ENCODE measurements around the gene AGPAT4.
"Not testable (repeated sequence)": the region's sequence is repeated elsewhere in the genome, so short reads cannot be mapped to it uniquely, and the experiment has no call there.

Gene AGPAT4

GRCh38 chr6:161192636-161193411 is 81.0 kb downstream of the AGPAT4 start:
- Mint-ChIP-seq H3K4me3 (no peak overlapping the region), H3K9me3 (peaks cover 11% of the 10 kb centered on the region), H3K4me1 (no peaks in the 10 kb centered on the region), H3K27me3 (no peaks in the 10 kb centered on the region), H3K27ac (no peak overlapping the region), H3K36me3 (peaks cover 10% of the 10 kb centered on the region)
- no peak for ATAC-seq

GRCh38 chr6:161191671-161192070 is 82.2 kb downstream of the AGPAT4 start:
- Mint-ChIP-seq H3K9me3 (peaks cover 11% of the 10 kb centered on the region), H3K4me1 (peaks cover 3% of the 10 kb centered on the region), H3K36me3 (peaks cover 15% of the 10 kb centered on the region), H3K27me3 (peaks cover 3% of the 10 kb centered on the region), H3K27ac (no peak overlapping the region), H3K4me3 (no peak overlapping the region)
- no peak for ATAC-seq

GRCh38 chr6:161191007-161191406 is 82.9 kb downstream of the AGPAT4 start:
- peaks cover 8% of the 10 kb centered on the region for H3K4me1 Mint-ChIP-seq
- peaks cover 20% of the 10 kb centered on the region for H3K36me3 Mint-ChIP-seq
- peaks cover 11% of the 10 kb centered on the region for H3K9me3 Mint-ChIP-seq
- H3K27me3 Mint-ChIP-seq = peaks cover 9% of the 10 kb centered on the region
- H3K27ac Mint-ChIP-seq = no peak overlapping the region
- ATAC-seq = no peak
- no peak overlapping the region for H3K4me3 Mint-ChIP-seq

GRCh38 chr6:161189891-161190290 is 84.0 kb downstream of the AGPAT4 start:
- Mint-ChIP-seq H3K4me1 (peaks cover 8% of the 10 kb centered on the region), H3K4me3 (no peak overlapping the region), H3K36me3 (peaks cover 20% of the 10 kb centered on the region), H3K9me3 (peaks cover 11% of the 10 kb centered on the region), H3K27me3 (peaks cover 10% of the 10 kb centered on the region), H3K27ac (no peak overlapping the region)
- no peak for ATAC-seq

- no peak for ATAC-seq
- Mint-ChIP-seq H3K27me3 (peaks cover 13% of the 10 kb centered on the region), H3K4me1 (peaks cover 8% of the 10 kb centered on the region), H3K9me3 (peaks cover 9% of the 10 kb centered on the region), H3K4me3 (no peak overlapping the region), H3K27ac (no peak overlapping the region), H3K36me3 (peaks cover 20% of the 10 kb centered on the region)
Measured at GRCh38 chr6:161188547-161189465, 85.1 kb downstream of the AGPAT4 start.

- Mint-ChIP-seq H3K9me3 (no peaks in the 10 kb centered on the region), H3K27ac (no peak overlapping the region), H3K27me3 (peaks cover 19% of the 10 kb centered on the region), H3K36me3 (peaks cover 9% of the 10 kb centered on the region), H3K4me3 (no peak overlapping the region), H3K4me1 (peaks cover 8% of the 10 kb centered on the region)
- no peak for ATAC-seq
Measured at GRCh38 chr6:161186173-161186769, 87.6 kb downstream of the AGPAT4 start.

- H3K36me3 Mint-ChIP-seq = no peaks in the 10 kb centered on the region
- ATAC-seq = no peak
- peaks cover 11% of the 10 kb centered on the region for H3K27me3 Mint-ChIP-seq
- H3K4me1 Mint-ChIP-seq = no peaks in the 10 kb centered on the region
- H3K27ac Mint-ChIP-seq = no peak overlapping the region
- no peak overlapping the region for H3K4me3 Mint-ChIP-seq
- peaks cover 9% of the 10 kb centered on the region for H3K9me3 Mint-ChIP-seq
Measured at GRCh38 chr6:161181121-161181520, 92.7 kb downstream of the AGPAT4 start.

GRCh38 chr6:161178155-161178554 is 95.7 kb downstream of the AGPAT4 start:
- not testable (repeated sequence) for H3K4me3 Mint-ChIP-seq, H3K27ac Mint-ChIP-seq, H3K27me3 Mint-ChIP-seq, H3K36me3 Mint-ChIP-seq, ATAC-seq, H3K4me1 Mint-ChIP-seq
- peaks cover 12% of the 10 kb centered on the region for H3K9me3 Mint-ChIP-seq

- H3K4me1 Mint-ChIP-seq, ATAC-seq, H3K4me3 Mint-ChIP-seq, H3K27ac Mint-ChIP-seq, H3K27me3 Mint-ChIP-seq, H3K36me3 Mint-ChIP-seq: not testable (repeated sequence)
- peaks cover 13% of the 10 kb centered on the region for H3K9me3 Mint-ChIP-seq
Measured at GRCh38 chr6:161176428-161176827, 97.4 kb downstream of the AGPAT4 start.

GRCh38 chr6:161172769-161173168 is 101.1 kb downstream of the AGPAT4 start:
- Mint-ChIP-seq H3K4me1 (peaks cover 27% of the 10 kb centered on the region), H3K9me3 (peaks cover 13% of the 10 kb centered on the region)
- not testable (repeated sequence) for ATAC-seq, H3K27me3 Mint-ChIP-seq, H3K36me3 Mint-ChIP-seq, H3K4me3 Mint-ChIP-seq, H3K27ac Mint-ChIP-seq

- Mint-ChIP-seq H3K27me3 (no peaks in the 10 kb centered on the region), H3K36me3 (no peaks in the 10 kb centered on the region), H3K9me3 (peaks cover 6% of the 10 kb centered on the region), H3K4me3 (no peak overlapping the region), H3K4me1 (peaks cover 27% of the 10 kb centered on the region), H3K27ac (no peak overlapping the region)
- ATAC-seq = no peak
Measured at GRCh38 chr6:161171207-161171606, 102.7 kb downstream of the AGPAT4 start.

- H3K27me3 Mint-ChIP-seq = no peaks in the 10 kb centered on the region
- H3K9me3 Mint-ChIP-seq = peaks cover 6% of the 10 kb centered on the region
- H3K27ac Mint-ChIP-seq = peak overlapping the region; percentile 10
- ATAC-seq = no peak
- peaks cover 27% of the 10 kb centered on the region for H3K4me1 Mint-ChIP-seq
- no peaks in the 10 kb centered on the region for H3K36me3 Mint-ChIP-seq
- no peak overlapping the region for H3K4me3 Mint-ChIP-seq
Measured at GRCh38 chr6:161169696-161170095, 104.2 kb downstream of the AGPAT4 start.

- Mint-ChIP-seq H3K27me3 (no peaks in the 10 kb centered on the region), H3K9me3 (peaks cover 6% of the 10 kb centered on the region), H3K36me3 (no peaks in the 10 kb centered on the region), H3K4me3 (no peak overlapping the region), H3K4me1 (peaks cover 27% of the 10 kb centered on the region), H3K27ac (no peak overlapping the region)
- ATAC-seq = no peak
Measured at GRCh38 chr6:161169035-161169434, 104.8 kb downstream of the AGPAT4 start.

GRCh38 chr6:161168281-161168891 is 105.5 kb downstream of the AGPAT4 start:
- peaks cover 27% of the 10 kb centered on the region for H3K4me1 Mint-ChIP-seq
- no peak overlapping the region for H3K27ac Mint-ChIP-seq
- no peaks in the 10 kb centered on the region for H3K27me3 Mint-ChIP-seq
- peaks cover 6% of the 10 kb centered on the region for H3K9me3 Mint-ChIP-seq
- H3K4me3 Mint-ChIP-seq = no peak overlapping the region
- H3K36me3 Mint-ChIP-seq = no peaks in the 10 kb centered on the region
- ATAC-seq = no peak

- ATAC-seq = no peak
- Mint-ChIP-seq H3K36me3 (no peaks in the 10 kb centered on the region), H3K27me3 (no peaks in the 10 kb centered on the region), H3K4me3 (no peak overlapping the region), H3K27ac (no peak overlapping the region), H3K9me3 (peaks cover 3% of the 10 kb centered on the region), H3K4me1 (peaks cover 27% of the 10 kb centered on the region)
Measured at GRCh38 chr6:161166677-161167076, 107.2 kb downstream of the AGPAT4 start.
